Measurements from ENCODE around the gene MSRB2.
A peak's percentile ranks its signal among the peaks of the same experiment; 100 is the strongest.
"Not testable (repeated sequence)": the region's sequence is repeated elsewhere in the genome, so short reads cannot be mapped to it uniquely, and the experiment has no call there.

MSRB2 gene

DNA sequence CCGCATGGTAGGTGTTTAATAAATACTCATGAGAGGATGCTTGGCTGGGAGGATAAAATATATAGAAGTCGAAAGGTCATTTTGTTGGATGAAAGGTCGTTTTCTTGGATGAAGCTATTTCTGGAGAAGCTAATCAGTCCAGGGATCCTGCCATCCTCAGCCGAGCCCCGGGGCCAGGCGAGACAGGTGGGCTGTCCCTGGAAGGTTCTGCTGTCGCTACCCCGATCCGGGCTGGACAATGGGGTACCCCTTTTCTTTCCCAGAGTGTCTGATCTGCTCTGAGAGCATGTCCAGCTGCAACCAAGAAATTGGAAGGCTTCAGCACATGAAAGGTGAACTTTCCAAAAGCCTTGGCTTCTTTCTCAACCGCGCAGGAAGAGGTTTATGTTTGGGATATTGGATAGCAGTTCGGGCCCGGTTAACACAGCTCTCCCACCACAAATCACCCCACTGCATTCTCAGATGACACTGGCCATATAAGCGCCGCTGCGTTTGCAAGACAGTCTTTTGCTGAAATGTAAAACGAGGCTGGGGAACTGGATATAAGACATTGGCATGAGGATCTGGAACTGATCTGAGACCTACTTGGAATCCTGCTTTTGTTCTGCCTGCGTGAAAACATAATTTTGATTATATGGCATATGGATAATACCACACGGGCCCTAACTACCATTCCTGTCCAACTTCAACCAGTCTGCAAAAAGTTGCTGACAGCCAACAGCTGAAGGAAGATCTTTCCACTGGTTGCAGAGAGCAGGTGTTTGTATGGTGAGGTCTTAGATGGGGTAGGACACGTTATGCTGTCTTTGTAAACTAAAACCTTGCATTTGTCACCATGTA lies 31.2 kb upstream of the MSRB2 start:
- TF ChIP-seq, protein P1, sequence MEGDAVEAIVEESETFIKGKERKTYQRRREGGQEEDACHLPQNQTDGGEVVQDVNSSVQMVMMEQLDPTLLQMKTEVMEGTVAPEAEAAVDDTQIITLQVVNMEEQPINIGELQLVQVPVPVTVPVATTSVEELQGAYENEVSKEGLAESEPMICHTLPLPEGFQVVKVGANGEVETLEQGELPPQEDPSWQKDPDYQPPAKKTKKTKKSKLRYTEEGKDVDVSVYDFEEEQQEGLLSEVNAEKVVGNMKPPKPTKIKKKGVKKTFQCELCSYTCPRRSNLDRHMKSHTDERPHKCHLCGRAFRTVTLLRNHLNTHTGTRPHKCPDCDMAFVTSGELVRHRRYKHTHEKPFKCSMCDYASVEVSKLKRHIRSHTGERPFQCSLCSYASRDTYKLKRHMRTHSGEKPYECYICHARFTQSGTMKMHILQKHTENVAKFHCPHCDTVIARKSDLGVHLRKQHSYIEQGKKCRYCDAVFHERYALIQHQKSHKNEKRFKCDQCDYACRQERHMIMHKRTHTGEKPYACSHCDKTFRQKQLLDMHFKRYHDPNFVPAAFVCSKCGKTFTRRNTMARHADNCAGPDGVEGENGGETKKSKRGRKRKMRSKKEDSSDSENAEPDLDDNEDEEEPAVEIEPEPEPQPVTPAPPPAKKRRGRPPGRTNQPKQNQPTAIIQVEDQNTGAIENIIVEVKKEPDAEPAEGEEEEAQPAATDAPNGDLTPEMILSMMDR (IDR thresholded peaks at IDR 0.05; ENCODE audit: low read depth, low read length, missing control alignments): no peak
- no peak overlapping the region for H3K4me3 ChIP-seq (replicated peaks; ENCODE audit: low read depth, low read length)
- DNase-seq (ENCODE audit: extremely low read depth, low read depth): no peak

DNA sequence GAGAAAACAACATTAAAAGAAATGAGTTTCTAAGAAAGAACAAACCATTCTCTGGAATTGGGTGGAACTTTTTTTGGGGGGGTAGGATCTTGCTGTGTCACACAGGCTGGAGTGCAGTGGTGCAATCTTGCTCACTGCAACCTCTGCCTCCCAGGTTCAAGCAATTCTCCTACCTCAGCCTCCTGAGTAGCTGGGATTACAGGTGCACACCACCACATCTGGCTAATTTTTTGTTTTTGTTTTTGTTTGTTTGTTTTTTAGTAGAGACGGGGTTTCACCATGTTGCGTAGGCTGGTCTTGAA lies 30.6 kb upstream of the MSRB2 start:
- not testable (repeated sequence) for DNase-seq (ENCODE audit: extremely low read depth, low read depth); H3K4me3 ChIP-seq (replicated peaks; ENCODE audit: low read depth, low read length)

DNA sequence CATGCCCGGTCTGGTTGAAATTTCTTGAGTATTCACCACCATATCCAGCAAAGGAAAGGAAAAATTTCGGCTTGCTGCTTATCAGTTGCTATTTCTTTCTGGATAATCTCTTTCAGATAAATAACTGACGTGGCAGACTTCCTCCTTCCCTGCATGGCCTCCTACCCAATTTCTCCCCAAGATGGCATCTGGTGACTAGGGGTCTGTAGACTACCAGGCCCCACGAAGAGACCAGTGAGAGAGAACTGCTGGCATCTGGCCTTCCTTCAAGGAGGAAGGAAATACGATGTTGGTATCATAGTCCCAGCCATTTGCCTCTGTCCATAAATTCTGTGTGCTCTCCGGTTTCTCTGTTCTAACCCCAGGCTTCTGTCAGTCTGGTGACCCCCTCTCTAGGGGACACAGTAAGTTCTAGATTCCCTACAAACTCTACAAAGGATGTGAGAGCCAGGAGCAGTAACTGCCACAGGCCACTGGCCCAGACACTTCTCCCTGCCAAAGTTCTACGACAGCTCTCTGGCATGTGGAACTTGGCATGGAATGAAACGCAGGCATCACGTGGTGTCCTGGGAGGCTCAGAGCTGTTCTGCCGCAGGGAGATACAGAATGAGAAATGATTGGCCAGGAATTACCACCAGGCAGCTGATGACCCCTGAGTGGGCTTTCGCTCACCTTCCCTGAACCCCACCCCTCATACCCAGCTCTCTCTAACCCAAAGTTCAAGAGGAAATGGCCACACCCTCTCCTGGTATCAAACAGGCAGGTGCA lies 30.0 kb upstream of the MSRB2 start:
- TF ChIP-seq, protein P1 (IDR thresholded peaks at IDR 0.05; ENCODE audit: low read depth, low read length, missing control alignments): no peak
- DNase-seq (ENCODE audit: extremely low read depth, low read depth): peak; percentile 15
- H3K4me3 ChIP-seq (replicated peaks; ENCODE audit: low read depth, low read length): no peak overlapping the region

DNA sequence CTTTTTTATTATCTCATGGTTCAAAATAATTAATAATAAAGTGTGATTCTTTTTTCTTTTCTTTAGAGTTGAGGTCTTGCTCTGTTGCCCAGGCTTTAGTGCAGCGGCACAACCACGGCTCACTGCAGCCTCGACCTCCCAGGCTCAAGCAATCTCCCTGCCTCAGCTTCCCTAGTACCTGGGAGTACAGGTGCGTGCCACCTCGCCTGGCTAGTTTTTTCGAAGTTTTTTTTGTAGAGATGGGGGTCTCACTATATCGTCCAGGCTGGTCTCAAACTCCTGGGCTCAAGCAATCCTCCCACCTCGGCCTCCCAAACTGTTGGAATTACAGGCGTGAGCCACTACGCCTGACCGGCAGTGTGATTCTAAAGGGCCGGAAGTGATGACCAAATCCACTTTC lies 28.0 kb upstream of the MSRB2 start:
- DNase-seq (ENCODE audit: extremely low read depth, low read depth): no peak
- H3K4me3 ChIP-seq (replicated peaks; ENCODE audit: low read depth, low read length): no peak overlapping the region
- TF ChIP-seq, protein P1 (IDR thresholded peaks at IDR 0.05; ENCODE audit: low read depth, low read length, missing control alignments): no peak

DNA sequence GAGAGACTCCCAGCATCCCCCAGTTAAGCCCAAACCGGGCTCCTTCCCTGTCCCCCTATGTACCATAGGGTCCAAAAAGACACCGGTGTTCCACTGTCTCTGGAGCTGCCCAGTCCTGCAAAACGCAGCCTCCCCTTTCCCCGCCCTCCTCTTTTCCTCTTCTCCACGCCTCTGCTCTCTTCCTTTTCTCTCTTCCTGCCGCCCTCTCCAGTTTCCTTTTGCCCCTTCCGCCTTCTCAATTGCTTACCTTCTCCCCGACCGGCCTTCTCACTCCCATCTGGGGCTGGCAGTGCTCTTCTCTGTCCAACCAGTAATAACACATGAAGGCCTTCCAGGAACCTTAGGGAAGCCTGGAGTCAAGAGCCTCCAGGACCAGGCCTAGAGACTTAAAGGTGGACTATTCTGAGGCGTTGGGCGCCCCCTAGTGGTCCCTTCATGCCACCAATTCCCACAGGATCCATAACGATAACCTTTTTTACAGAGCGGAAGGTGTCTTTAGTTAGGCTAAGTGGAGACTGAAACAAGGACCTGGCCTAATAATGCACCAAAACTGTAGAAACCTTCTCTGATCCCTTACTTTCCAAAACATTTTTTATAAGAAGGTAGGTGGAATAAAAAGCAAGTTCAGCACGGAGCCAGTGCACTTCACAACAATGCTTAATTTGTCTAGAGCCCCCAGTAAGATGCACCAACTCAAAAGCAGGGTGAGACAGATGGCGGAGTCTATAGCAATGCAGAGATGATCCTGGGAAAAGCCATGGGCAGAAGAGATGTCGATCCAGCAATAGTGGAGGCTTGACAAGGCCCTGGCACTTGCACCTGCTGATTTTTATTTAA lies 27.2 kb upstream of the MSRB2 start:
- peak; percentile 37 for DNase-seq (ENCODE audit: extremely low read depth, low read depth)
- TF ChIP-seq, protein P1 (IDR thresholded peaks at IDR 0.05; ENCODE audit: low read depth, low read length, missing control alignments): peak; percentile 89
- no peak overlapping the region for H3K4me3 ChIP-seq (replicated peaks; ENCODE audit: low read depth, low read length)

DNA sequence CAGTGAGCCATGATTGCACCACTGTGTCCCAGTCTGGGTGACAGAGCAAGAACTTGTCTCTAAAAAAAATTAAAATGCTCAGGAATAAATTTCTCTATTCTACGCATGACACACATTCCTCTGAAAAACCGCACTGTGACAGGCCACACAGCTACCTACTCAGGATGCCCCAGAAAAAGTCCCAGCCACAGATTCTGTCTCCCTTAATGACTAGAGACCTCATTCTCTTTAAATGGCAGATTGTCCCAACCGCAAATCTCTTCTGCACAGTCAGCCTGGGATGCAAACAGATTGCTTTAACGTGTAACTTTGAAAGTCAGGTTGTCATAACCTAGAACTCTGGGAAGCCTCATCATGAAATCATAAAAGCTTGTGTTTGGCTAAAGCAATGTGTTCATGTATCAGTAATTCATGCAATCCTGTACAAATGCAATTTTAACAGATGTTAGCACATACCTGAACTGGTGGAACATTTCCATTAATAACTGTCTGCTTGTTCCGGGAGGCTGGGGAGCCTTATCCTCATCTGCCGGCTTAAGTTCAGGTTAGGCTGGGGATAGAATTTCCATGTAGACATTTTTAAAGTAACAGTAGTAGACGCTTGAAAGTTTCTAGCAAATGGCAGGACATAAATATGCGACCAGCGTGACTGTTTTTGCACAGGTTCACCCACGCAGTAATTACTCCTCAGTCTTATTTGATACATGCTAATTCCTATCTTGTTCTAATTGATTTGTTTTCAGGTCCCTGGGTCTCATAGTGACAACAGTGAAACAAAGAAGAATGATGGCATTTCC lies 26.2 kb upstream of the MSRB2 start:
- TF ChIP-seq, protein P1 (IDR thresholded peaks at IDR 0.05; ENCODE audit: low read depth, low read length, missing control alignments): no peak
- DNase-seq (ENCODE audit: extremely low read depth, low read depth): no peak
- no peak overlapping the region for H3K4me3 ChIP-seq (replicated peaks; ENCODE audit: low read depth, low read length)

DNA sequence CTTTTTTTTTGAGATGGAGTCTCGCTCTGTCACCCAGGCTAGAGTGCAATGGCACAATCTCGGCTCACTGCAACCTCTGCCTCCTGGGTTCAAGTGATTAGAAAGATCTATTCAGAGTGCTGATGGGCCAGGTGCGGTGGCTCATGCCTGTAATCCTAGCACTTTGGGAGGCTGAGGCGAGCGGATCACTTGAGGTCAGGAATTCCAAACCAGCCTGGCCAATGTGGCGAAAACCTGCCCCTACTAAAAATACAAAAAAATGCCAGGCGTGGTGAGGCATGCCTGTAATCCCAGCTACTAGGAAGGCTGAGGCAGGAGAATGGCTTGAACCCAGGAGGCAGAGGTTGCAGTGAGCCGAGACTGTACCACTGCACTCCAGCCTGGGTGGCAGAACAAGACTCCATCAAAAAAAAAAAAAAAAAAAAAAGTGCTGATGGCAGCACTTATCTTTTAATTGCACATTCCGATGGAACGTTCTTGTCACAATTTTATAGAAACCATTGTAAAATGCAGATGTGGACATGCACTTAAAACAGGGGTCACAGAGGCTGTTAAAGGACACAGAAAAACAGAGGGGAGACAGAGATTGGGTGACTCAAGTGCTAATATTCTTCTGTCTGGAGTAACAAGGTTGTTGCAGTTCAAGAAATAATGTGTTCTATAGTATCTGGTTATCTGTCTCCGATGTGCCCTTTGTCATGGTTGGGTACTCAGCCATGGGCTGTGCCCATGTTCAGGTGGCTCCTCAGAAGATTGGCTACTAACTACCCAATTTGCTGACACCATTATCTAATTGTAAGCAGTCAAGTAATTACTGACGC lies 25.1 kb upstream of the MSRB2 start:
- not testable (repeated sequence) for H3K4me3 ChIP-seq (replicated peaks; ENCODE audit: low read depth, low read length); DNase-seq (ENCODE audit: extremely low read depth, low read depth)

All from HFF-Myc (cell line).